ENCODE results near the gene PRSS38. TPM values are rescaled to one million over a fixed set of nuclear protein-coding genes. Genes with fewer than 3 reads are reported as not detected.
A peak's percentile ranks its signal among the peaks of the same experiment; 100 is the strongest.

PRSS38 gene
- total RNA-seq, 1 donor from 2014 or later = not detected

DNA sequence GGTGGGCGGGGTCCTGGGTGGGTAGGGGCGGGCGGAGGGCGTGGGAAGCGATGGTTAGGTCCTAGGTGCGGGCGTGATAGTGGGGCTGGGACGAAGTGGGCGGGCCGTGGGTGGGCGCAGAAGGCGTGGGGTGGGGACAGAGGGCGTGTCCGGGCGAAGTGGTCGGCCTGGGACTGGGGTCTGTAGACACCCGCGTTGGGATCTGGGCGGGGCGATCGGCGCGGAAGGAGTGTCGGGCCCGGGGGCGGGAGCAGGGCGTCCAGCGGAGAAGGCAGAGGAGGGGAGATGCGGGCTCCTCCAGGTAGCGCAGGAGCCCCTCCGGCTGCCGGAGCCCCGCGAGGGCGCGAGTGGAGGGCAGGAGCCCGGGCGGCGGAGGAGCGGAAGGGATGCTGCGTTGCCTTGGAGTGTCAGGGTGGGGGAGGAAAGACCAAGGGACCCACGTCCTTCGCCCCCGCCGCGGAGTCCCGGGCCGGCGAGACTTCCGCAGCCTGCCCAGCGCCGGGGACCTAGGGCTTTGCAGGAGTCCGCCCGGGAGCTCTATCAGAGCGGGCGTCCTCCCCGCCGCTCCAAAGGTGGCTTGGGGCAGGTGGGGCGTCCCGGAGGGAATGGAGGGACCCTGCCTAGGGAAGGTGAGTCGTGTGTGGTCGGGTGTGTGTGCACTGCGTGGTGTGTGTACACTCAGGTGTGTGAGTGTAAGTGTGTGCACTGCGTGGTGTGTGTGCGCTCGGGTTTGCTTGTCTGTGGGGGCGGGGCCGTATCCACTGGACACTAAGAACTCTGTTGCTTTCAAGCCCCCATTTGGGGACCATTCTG is 27.0 kb upstream of the PRSS38 start:
- intact Hi-C loops (cut with DNase I) = loop anchor here (1.0 to 5.0 kb wide), 8 partner anchors 26 to 471 kb away; partner anchors contain the start of genes ARF1, CDC42BPA, IBA57 and JMJD4
- Histone ChIP-seq H3K27me3 (no peaks in the 10 kb centered on the region), H3K4me3 (peak overlapping the region; percentile 65 to 75), H3K4me1 (peaks cover 3 to 14% of the 10 kb centered on the region in 2 donors), H3K27ac (peak overlapping the region; percentile 69 to 72), H3K9me3 (no peaks in the 10 kb centered on the region), H3K36me3 (no peaks in the 10 kb centered on the region)
- DNase-seq (ENCODE audit: low spot score in 2 of 2) = peak in 1 of 2 donors; percentile 85
- TF ChIP-seq, protein P1, sequence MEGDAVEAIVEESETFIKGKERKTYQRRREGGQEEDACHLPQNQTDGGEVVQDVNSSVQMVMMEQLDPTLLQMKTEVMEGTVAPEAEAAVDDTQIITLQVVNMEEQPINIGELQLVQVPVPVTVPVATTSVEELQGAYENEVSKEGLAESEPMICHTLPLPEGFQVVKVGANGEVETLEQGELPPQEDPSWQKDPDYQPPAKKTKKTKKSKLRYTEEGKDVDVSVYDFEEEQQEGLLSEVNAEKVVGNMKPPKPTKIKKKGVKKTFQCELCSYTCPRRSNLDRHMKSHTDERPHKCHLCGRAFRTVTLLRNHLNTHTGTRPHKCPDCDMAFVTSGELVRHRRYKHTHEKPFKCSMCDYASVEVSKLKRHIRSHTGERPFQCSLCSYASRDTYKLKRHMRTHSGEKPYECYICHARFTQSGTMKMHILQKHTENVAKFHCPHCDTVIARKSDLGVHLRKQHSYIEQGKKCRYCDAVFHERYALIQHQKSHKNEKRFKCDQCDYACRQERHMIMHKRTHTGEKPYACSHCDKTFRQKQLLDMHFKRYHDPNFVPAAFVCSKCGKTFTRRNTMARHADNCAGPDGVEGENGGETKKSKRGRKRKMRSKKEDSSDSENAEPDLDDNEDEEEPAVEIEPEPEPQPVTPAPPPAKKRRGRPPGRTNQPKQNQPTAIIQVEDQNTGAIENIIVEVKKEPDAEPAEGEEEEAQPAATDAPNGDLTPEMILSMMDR (IDR thresholded peaks at IDR 0.05) = no peak

DNA sequence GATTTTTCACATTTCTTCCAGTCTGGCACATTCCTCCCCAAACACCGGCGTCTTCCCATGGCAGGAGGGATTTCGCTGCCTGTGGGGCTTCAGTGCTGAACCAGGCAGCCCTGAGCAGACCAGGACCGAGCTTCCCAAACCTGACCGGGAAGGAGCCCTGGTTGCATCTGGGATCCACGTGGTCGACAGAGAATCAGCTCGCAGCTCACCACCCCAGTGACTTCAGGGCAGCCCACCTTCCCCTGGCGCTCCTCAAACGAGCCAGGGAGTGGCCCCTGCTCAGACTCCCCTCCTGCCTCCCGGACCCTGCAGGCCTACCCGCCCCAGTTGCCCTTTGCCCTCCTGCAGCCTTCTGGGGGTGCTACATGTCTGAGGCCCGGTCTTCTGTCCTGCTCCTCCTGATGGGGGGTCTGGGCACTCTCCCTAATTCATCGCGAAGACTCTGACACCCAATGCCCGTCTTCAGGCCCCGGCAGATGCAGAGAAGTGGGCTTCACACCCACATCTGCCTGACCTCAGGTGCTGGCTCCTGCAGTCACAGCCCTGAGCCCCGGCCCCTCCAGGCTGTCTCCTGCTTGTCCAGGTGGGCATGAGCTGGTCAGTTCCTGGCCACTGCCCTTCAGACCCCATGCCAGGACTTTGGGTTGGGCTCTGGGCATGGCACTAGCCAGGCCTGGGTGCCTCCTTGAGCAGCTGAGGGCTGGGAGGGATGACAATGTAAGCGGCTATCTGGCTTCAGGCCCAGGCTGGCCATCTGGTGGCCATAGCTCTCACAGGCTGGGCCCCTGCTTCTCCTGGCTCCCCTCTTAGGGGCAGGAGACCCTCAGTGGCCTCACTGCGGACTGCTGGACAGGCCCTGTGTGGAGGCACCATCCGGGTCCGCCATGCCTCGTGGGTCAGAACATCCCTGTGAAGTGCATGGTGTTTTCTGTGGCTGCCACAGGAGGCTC is 26.1 kb upstream of the PRSS38 start:
- Histone ChIP-seq H3K4me1 (peaks cover 5 to 22% of the 10 kb centered on the region in 2 donors), H3K27ac (peak overlapping the region; percentile 69 to 72), H3K4me3 (peak overlapping the region; percentile 65 to 75), H3K9me3 (no peaks in the 10 kb centered on the region), H3K27me3 (no peaks in the 10 kb centered on the region), H3K36me3 (no peaks in the 10 kb centered on the region)
- TF ChIP-seq, protein P1 (IDR thresholded peaks at IDR 0.05) = peak in 1 of 3 experiments; percentile 6
- peak in 1 of 2 donors; percentile 61 for DNase-seq (ENCODE audit: low spot score in 2 of 2)
- intact Hi-C loops (cut with DNase I) = loop anchor here (2.0 to 5.0 kb wide), 5 partner anchors 27 to 472 kb away; partner anchors contain the start of genes ARF1, CDC42BPA, MRPL55 and WNT9A

DNA sequence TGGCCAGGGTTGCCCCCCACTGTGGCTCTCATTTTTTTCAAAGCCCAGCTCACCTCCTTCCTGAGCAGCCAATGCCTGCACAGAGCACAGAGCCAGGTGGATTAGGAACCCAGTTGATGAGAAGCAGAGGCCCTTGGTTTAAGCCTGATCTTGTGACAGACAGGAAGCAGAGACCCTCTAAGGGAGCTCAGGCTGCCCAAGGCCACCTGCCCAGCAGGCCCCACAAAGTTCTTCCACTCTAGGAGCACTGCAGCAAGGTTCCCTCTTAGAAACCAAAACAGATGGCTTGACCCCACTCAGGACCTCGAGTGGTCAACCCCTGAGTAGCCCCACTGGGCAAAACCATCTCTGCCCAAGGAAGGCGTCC is 25.5 kb upstream of the PRSS38 start:
- Histone ChIP-seq H3K27ac (peak overlapping the region in 1 of 2 donors; percentile 7), H3K9me3 (no peaks in the 10 kb centered on the region), H3K27me3 (no peaks in the 10 kb centered on the region), H3K4me3 (no peak overlapping the region), H3K4me1 (peaks cover 11 to 27% of the 10 kb centered on the region in 2 donors), H3K36me3 (no peaks in the 10 kb centered on the region)
- intact Hi-C loops (cut with DNase I) = no loop called here
- TF ChIP-seq, protein P1 (IDR thresholded peaks at IDR 0.05) = no peak
- DNase-seq (ENCODE audit: low spot score in 2 of 2) = peak in 1 of 2 donors; percentile 60

DNA sequence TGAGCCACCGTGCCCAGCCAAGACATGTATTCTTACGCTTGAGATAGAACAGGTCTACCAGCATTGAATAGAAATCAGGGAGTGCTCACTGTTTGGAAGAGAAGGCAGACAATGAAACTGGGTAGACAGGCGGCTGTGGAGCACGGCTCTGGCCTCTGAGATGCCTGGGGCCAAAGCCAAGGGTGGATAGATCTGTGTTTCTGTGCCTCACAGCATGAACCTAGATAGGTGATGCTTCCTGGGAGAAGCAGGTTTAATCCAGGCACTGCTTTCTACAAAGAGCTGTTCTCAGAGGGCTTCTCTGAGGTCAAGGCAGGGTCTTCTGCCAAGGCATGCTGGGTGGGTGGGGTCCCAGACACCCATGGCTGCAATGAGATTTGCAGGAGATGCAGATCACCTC is 24.6 kb upstream of the PRSS38 start:
- Histone ChIP-seq H3K4me3 (no peak overlapping the region), H3K4me1 (peaks cover 11 to 27% of the 10 kb centered on the region in 2 donors), H3K9me3 (no peaks in the 10 kb centered on the region), H3K36me3 (no peaks in the 10 kb centered on the region), H3K27ac (no peak overlapping the region), H3K27me3 (no peaks in the 10 kb centered on the region)
- TF ChIP-seq, protein P1 (IDR thresholded peaks at IDR 0.05) = no peak
- intact Hi-C loops (cut with DNase I) = no loop called here
- no peak for DNase-seq (ENCODE audit: low spot score in 2 of 2)

GRCh38 chr1:227791425-227792143 is 23.9 kb upstream of the PRSS38 start:
- Histone ChIP-seq H3K4me1 (peaks cover 8 to 24% of the 10 kb centered on the region in 2 donors), H3K27ac (no peak overlapping the region), H3K4me3 (no peak overlapping the region), H3K36me3 (no peaks in the 10 kb centered on the region), H3K27me3 (no peaks in the 10 kb centered on the region), H3K9me3 (no peaks in the 10 kb centered on the region)
- intact Hi-C loops (cut with DNase I) = no loop called here
- DNase-seq (ENCODE audit: low spot score in 2 of 2) = no peak
- TF ChIP-seq, protein P1 (IDR thresholded peaks at IDR 0.05) = no peak
